GM19023 (cell line): Measurements from ENCODE around the gene TAS2R7.
"Not testable (repeated sequence)": the region's sequence is repeated elsewhere in the genome, so short reads cannot be mapped to it uniquely, and the experiment has no call there.

Source experiments
- ATAC-seq: cut with Tn5 transposase; IDR thresholded peaks from one replicate; pipeline ENCODE4 v1.9.1; 2021; ENCODE audit warnings: mild to moderate bottlenecking, moderate library complexity; ENCODE audit not compliant: unreplicated experiment

Gene TAS2R7, protein sequence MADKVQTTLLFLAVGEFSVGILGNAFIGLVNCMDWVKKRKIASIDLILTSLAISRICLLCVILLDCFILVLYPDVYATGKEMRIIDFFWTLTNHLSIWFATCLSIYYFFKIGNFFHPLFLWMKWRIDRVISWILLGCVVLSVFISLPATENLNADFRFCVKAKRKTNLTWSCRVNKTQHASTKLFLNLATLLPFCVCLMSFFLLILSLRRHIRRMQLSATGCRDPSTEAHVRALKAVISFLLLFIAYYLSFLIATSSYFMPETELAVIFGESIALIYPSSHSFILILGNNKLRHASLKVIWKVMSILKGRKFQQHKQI

GRCh38 chr12:10802587-10802986 lies at the start of gene TAS2R7:
TAS2R7 (minus strand) TSS chr12:10802627; CDS start chr12:10802570, 57 bp downstream.
- no peak for ATAC-seq

DNA sequence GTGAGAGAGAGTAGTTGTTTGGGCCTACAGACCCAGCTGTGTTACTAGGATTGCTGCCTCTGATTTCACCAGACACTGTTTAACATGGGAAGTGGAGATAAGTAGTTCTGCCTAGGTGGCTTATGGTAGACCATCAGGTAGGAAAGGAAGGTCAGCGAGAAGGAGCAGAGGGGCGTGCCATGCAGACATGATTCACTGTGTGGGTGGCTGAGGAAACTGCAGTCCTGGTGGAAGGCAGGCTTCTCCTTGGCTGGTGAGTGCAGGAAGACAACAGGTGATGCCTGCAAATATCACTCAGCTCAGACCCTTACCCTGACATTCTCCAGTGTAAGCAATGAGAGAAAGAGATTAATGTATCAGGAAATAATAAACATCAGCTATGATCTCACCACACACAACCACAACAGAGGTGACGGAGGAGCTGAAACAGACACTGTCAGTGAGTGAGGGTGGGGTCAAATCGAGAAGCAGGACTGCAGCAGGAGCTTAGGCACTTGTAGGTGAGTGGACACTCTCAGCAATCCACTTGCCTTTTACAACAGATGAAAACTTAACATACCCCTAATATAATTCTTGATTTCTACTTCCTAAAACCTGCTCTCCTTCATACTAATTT lies 48.9 kb upstream of the TAS2R7 start:
- no peak for ATAC-seq

GRCh38 chr12:10849425-10849878 lies 47.0 kb upstream of the TAS2R7 start, which contains the start of gene PRR4:
PRR4 (minus strand) TSS chr12:10849475; CDS start chr12:10849437, 38 bp downstream.
- no peak for ATAC-seq

DNA sequence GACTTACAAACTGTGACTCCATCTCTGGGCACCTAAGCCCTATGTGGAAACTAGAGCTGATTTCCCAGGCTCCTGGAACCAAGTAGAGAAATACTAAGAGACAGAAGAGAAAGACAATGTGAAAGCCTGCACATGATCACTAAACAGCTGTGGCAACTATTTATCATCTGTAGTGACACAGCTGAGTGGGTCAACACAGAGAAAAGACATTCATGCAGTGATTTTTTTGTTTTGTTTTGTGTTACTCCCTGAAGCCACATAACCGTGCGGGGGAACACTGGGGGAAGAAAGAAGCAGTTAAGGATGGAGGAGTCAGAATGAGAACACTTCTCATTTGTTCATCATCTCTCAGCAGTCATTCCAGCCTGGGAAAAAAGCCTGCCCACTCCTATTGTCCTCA lies 45.3 kb upstream of the TAS2R7 start:
- no peak for ATAC-seq

- no peak for ATAC-seq
Measured at GRCh38 chr12:10842862-10843261, 40.4 kb upstream of the TAS2R7 start.

DNA sequence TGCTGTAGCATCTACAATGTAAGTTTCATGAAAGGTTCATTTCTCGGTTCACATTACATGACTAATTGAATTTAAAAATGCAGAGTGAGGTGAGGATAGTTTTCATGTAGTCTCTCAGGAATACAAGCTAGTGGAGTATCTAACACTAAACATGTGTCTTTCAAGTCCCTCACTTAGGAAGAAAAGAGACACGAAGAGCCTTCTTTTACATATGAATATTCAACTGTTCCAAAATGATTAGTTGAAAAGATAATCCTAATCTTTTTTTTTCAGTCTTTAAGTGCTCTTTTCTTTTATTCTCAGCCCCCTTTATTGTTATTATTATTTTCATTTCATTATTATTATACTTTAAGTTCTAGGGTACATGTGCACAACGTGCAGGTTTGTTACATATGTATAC lies 36.0 kb upstream of the TAS2R7 start:
- ATAC-seq, result no peak

DNA sequence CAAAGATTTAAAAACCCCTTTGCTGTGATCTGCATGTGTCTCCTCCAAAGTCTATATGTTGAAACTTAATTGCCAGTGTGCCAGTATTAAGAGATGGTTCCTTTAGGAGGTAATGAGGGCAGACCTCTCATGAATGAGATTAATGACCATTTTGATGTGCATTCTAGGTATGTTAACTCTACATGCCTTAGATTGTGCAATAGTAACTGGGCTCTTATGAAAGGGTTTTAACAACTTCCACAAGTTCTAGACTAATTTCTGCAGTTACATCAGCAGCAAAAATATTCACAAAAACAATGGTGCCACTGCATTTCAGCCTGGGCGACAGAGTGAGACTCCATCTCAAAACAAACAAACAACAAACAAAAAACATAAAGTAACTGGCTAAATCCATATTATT lies 27.6 kb upstream of the TAS2R7 start:
- ATAC-seq, result no peak

GRCh38 chr12:10826258-10826657 lies 23.8 kb upstream of the TAS2R7 start, which contains the start of gene TAS2R10:
TAS2R10 (minus strand) TSS chr12:10826358; CDS start chr12:10826269, 89 bp downstream.
- no peak for ATAC-seq

GRCh38 chr12:10824957-10825356 lies 22.5 kb upstream of the TAS2R7 start:
- ATAC-seq, result no peak

- ATAC-seq, result no peak
Measured at GRCh38 chr12:10811883-10812536, 9.6 kb upstream of the TAS2R7 start.

DNA sequence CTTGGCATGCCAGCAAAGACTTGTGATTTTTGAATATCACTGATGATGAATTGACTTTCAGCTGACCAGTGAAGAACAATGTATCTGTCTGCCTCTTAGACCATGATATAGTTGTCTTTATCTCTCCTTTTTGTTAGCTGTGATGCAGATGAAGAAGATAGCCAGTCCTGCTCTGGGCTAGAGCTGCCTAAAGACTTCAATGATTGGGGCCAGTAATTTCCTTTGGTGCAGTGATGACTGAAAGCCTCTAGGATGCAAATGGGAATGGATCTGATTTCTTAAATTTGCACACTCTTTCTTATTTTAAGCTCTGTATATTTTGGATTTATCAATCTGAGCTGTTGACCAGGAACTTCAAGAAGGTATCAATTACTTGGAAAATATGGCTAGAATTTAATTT lies 7.6 kb upstream of the TAS2R7 start, which contains the start of gene TAS2R9:
TAS2R9 (minus strand) TSS at position 101 of the 400 bp plus-strand sequence; CDS start at position 8, 93 bp downstream.
- no peak for ATAC-seq

DNA sequence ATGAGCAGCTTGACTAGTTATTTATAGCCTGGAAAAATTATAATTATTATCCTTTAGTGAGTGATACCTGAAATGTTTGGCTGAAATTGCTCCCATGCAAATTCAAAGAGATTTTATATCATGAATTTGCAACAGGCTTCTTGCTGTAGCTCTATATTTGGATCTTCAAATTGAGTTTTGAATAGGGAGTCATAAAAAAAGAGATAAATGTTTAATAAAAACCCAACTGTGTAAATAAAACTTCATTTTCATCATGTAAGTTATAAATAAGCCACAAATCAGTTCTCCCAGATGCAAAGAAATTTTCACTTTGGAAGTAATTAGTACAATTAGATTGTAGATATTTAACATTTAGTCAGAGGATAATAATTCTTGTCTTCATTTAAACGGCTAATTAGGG lies 4.8 kb upstream of the TAS2R7 start, which contains the start of gene TAS2R8:
TAS2R8 (minus strand) TSS at position 101 of the 400 bp plus-strand sequence. CDS start 306 bp downstream, outside the sequence.
- no peak for ATAC-seq

- no peak for ATAC-seq
Measured at GRCh38 chr12:10801741-10802140, 686 bp downstream of the TAS2R7 start.

DNA sequence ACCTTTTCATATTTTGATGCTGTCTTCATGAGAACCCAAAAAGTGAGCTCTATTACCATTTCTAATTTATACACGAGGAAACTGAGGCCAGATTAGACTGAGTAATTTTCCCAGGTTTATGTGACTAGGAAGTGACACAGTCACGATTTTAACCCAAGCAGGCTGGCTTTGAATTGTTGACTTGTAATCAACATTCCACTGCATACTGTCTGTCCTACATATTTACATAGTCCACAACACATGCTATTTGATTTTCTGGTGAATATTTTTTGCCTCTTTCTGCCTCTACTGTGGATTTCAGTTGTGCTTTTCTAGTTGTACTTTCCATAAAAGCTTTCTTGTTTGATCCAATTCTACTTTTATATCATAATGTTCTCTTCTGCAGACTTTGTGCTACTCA lies 8.2 kb downstream of the TAS2R7 start:
- ATAC-seq, result no peak

GRCh38 chr12:10791769-10792168 lies 10.7 kb downstream of the TAS2R7 start:
- ATAC-seq, result not testable (repeated sequence)

- ATAC-seq, result no peak
Measured at GRCh38 chr12:10783252-10783651, 19.2 kb downstream of the TAS2R7 start.

DNA sequence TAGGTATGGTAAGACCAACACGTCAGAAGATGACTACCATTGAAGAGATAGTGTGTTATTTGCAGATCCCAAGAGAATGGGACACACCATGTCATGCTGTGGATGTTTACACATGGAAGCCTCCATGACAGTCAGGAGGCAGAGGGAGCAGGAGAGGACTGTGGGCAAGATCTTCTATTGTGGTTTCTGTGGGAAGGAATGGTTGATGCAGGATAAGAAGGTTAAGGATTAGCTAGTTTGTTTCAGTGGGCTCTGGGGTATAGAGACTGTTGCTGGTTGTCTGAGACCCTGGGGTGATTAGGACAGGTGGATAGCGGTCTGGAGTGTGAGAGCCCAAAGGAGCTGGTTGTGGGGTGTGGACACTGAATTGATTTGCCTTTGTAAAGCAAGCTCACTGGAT lies 23.3 kb downstream of the TAS2R7 start:
- ATAC-seq, result no peak

GRCh38 chr12:10771132-10771733 lies 31.2 kb downstream of the TAS2R7 start:
- no peak for ATAC-seq

DNA sequence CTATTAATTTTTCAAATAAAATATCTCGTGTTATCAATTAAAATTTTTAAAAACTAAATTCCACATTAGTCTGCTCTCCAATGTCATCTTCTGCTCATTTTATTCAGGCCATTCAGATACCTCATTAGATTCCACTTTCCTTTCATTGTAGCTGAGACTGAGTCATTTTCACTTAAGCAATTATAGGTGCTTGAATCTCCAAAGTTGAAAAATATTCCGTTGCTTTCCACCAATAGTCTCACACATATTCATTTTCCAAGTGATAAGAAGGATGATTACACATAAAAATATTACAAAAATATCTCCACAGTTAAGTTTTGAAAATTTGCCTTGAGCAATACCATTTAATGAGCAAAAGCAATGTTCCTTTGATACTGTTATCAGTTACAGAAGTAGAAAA lies 42.8 kb downstream of the TAS2R7 start:
- ATAC-seq, result no peak

- ATAC-seq, result no peak
Measured at GRCh38 chr12:10756194-10756593, 46.2 kb downstream of the TAS2R7 start.

DNA sequence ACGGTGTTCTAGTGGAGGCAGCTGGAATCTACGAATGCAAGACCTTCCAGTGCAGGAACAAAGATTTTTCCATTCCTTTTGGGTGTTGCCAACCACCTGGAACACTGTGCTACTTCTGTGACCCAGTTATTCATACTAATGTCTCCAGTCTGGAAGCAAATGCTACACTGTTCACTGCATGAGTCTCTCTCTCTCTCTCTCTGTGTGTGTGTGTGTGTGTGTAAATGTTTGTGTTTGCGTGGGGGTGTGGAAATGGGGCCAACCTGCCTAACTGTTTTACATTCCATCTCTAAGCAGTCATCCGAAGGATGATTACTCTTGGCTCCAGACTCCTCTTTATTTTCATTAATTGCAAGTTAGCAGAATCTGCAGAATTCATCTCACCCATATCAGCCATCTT lies 49.4 kb downstream of the TAS2R7 start:
- ATAC-seq, result no peak
